Measurements from ENCODE around the gene SH3PXD2A. TPM values are rescaled to one million over a fixed set of nuclear protein-coding genes. Genes with fewer than 3 reads are reported as not detected.

The SH3PXD2A gene
- total and polyA plus RNA-seq, 10 of the 15 experiments (the other 5 are each of a cell fraction or from before 2014, with no cell fraction given), result 0.63 to 14.0 (median 4.4) TPM

- POLR2A ChIA-PET, result interaction anchor here (0.5 kb wide), 1 partner anchor 899 kb away, joined by 6 read pairs; no protein-coding TSS in a partner anchor
- DNase-seq (ENCODE audit: low read depth, low spot score) (no peak), FAIRE-seq (no peak), ATAC-seq (no peak)
- Histone ChIP-seq H3K4me2 (ENCODE audit: control insufficient read depth, insufficient read depth) (no peak overlapping the region), H3K79me2 (ENCODE audit: control insufficient read depth, insufficient read depth, low read length) (no peaks in the 10 kb centered on the region), H3K4me1 (ENCODE audit: control insufficient read depth, insufficient read depth, low read length) (no peaks in the 10 kb centered on the region), H3K27me3 (replicated peaks in 1 of 2; ENCODE audit: control insufficient read depth in 2 of 2, insufficient read depth in 2 of 2, low read length in 1 of 2) (no peaks in the 10 kb centered on the region), H3K9me3 (replicated peaks; ENCODE audit: control insufficient read depth, insufficient read depth, low read length) (no peaks in the 10 kb centered on the region), H2AFZ (ENCODE audit: control insufficient read depth, low read depth, low read length) (no peak overlapping the region), H3K9ac (ENCODE audit: control insufficient read depth, insufficient read depth, low read length) (no peak overlapping the region), H4K20me1 (ENCODE audit: control insufficient read depth, insufficient read depth) (no peaks in the 10 kb centered on the region), H3K27ac (ENCODE audit: control insufficient read depth, insufficient read depth) (no peak overlapping the region), H3K36me3 (ENCODE audit: control insufficient read depth in 2 of 2, insufficient read depth in 2 of 2, low read length in 1 of 2) (peaks cover 5 to 8% of the 10 kb centered on the region in 2 experiments; a peak in 3 of 4 replicates), H3K4me3 (no peak overlapping the region)
- BruUV-seq (replicated peaks), result no TSS peak
- WGBS (ENCODE audit: insufficient coverage, insufficient replicate concordance, low lambda C conversion rate, missing lambda C conversion rate), result 91% methylated on average over 46 of the region's 47 CpGs
- in situ Hi-C loops (cut with MboI), result loop anchor here (10.0 kb wide), 1 partner anchor 83 kb away; no protein-coding TSS in a partner anchor
- intact Hi-C loops (cut with micrococcal nuclease; ENCODE audit: unreplicated experiment), result no loop called here
- CTCF ChIA-PET, result interaction anchor here (0.5 to 1.5 kb wide), 3 partner anchors 13 to 84 kb away, joined by 3 to 6 read pairs (median 4); no protein-coding TSS in a partner anchor
- SMC1A ChIA-PET (ENCODE audit: uncharacterized antibody, unreplicated experiment), result no interaction called here
- RAD21 ChIA-PET (ENCODE audit: unreplicated experiment), result no interaction called here
- no peak for TF ChIP-seq MTA3 (IDR thresholded peaks at IDR 0.05; ENCODE audit: borderline replicate concordance, low read length)
- no peak for TF ChIP-seq SPI1 (IDR thresholded peaks at IDR 0.05; ENCODE audit: borderline replicate concordance, insufficient read depth, low read depth, low read length)
- no peak for TF ChIP-seq DPF2 (IDR thresholded peaks at IDR 0.05)
- TF ChIP-seq GATAD2B (conservative IDR thresholded peaks at IDR 0.05; ENCODE audit: low read depth), result no peak
- TF ChIP-seq RFX5 (IDR thresholded peaks at IDR 0.05; ENCODE audit: low read depth, low read length), result no peak
- no peak for TF ChIP-seq STAT3 (IDR thresholded peaks at IDR 0.05; ENCODE audit: low read depth, low read length)
Observed at GRCh38 chr10:103602028-103602851, 253.1 kb downstream of the SH3PXD2A start.

Measured in GM12878 (cell line).